GM12891 (cell line): ENCODE results near the gene POFUT2.

Experiments used
- DNase-seq: peaks from one replicate; pipeline ENCODE4 v3.0.0; 2011; ENCODE audit warnings: low spot score; ENCODE audit not compliant: insufficient read length
- FAIRE-seq: peaks from 2 replicates; lab custom pipeline; 2011; peaks lifted over from hg19 to GRCh38; lab: Jason Lieb, UNC
- PAX5 ChIP-seq: IDR thresholded peaks from 2 replicates; pipeline ENCODE4 v1.6.1; 2011; ENCODE audit warnings: low read length, moderate library complexity, mild to moderate bottlenecking; ENCODE audit not compliant: insufficient read depth, severe bottlenecking
- POLR2A ChIP-seq: IDR thresholded peaks from 2 replicates; pipeline ENCODE4 v1.6.1; 2011; ENCODE audit warnings: low read depth, low read length, control low read depth
- POLR2AphosphoS5 ChIP-seq: IDR thresholded peaks from 2 replicates; pipeline ENCODE4 v1.6.1; 2011; ENCODE audit warnings: low read depth, low read length, control low read depth
- POU2F2 ChIP-seq: IDR thresholded peaks from 2 replicates; pipeline ENCODE4 v1.6.1; 2011; ENCODE audit warnings: low read depth, mild to moderate bottlenecking, control low read depth, low read length, moderate library complexity
- SPI1 ChIP-seq: IDR thresholded peaks from 2 replicates; pipeline ENCODE4 v1.6.1; 2011; ENCODE audit warnings: low read depth, low read length, control low read depth
- TAF1 ChIP-seq: IDR thresholded peaks from 2 replicates; pipeline ENCODE4 v1.6.1; 2011; ENCODE audit warnings: low read depth, low read length, control low read depth

POFUT2 gene

DNA sequence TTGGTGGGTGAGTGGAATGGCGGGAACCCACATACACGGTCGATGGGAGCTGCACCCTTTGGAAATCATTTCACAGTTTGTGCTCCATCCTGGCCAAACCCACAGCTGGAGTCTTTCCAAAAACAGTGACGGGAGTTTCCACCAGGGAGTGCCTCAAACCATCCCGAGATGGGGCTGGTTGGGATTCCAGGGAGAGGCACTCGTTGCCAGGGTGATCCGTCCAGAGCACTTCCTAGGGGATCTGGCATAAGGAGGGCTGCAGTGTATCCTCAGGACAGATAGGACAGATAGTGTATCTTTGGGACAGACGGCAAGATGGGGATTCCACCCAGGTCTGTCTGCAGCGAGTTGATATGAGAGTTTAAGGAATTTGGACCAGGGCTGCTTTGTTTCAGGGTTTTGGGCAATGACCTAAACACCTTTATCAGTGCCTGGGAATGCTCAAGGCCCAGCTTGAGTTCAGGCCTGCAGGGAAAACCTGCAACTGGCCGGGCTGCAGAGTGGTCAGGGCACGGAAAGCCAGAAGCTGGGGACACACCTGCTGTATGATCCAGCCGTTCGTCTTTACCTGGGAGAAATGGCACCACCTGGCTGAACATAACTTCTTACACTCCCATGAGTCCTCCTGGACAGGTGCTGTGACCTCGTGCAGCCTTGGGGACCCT lies 3.4 kb upstream of the POFUT2 start:
- FAIRE-seq, result no peak
- DNase-seq, result no peak
- no peak for TF ChIP-seq POLR2A
- no peak for TF ChIP-seq POU2F2
- no peak for TF ChIP-seq POLR2AphosphoS5
- no peak for TF ChIP-seq PAX5
- no peak for TF ChIP-seq TAF1
- no peak for TF ChIP-seq SPI1

- no peak for FAIRE-seq
- TF ChIP-seq TAF1 (no peak), POLR2A (no peak), PAX5 (no peak), POLR2AphosphoS5 (no peak), POU2F2 (no peak), SPI1 (no peak)
- no peak for DNase-seq
Measured at GRCh38 chr21:45289655-45290515, 2.2 kb upstream of the POFUT2 start.

- no peak for FAIRE-seq
- no peak for TF ChIP-seq TAF1
- no peak for TF ChIP-seq POU2F2
- TF ChIP-seq SPI1, result no peak
- TF ChIP-seq POLR2AphosphoS5, result no peak
- no peak for TF ChIP-seq PAX5
- no peak for TF ChIP-seq POLR2A
- DNase-seq, result no peak
Measured at GRCh38 chr21:45289134-45289533, 1.4 kb upstream of the POFUT2 start.

- FAIRE-seq, result no peak
Measured at GRCh38 chr21:45288441-45288841, 746 bp upstream of the POFUT2 start.

GRCh38 chr21:45286671-45287437 lies 841 bp downstream of the POFUT2 start:
- no peak for TF ChIP-seq PAX5
- TF ChIP-seq POU2F2, result no peak
- no peak for TF ChIP-seq SPI1
- no peak for TF ChIP-seq POLR2AphosphoS5
- TF ChIP-seq POLR2A, result no peak
- DNase-seq (no peak), FAIRE-seq (no peak)

More at GRCh38 chr21:45288441-45288841, 746 bp upstream of the POFUT2 start:
- DNase-seq, result no peak
- no peak for TF ChIP-seq POLR2A
- TF ChIP-seq SPI1, result no peak
- no peak for TF ChIP-seq TAF1
- no peak for TF ChIP-seq PAX5
- no peak for TF ChIP-seq POU2F2
- no peak for TF ChIP-seq POLR2AphosphoS5

GRCh38 chr21:45285266-45285931 lies 2.3 kb downstream of the POFUT2 start:
- DNase-seq (no peak), FAIRE-seq (no peak)
- TF ChIP-seq POLR2AphosphoS5, result no peak
- TF ChIP-seq POU2F2, result no peak
- no peak for TF ChIP-seq PAX5
- no peak for TF ChIP-seq POLR2A
- no peak for TF ChIP-seq SPI1
- no peak for TF ChIP-seq TAF1

DNA sequence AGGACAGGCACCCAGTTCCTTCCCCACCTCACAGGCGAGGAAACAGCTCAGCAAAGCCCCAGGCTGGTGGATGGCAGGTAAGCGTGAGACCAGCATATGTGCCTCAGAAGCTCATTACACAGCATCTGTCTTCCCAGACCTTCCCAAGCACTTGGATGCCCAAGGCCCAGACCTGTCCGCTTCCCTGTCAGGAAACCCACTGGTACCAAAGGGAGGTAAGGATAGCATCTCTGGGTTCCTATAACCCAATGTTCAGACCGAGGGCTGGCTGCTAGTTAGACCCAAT lies 3.3 kb downstream of the POFUT2 start:
- no peak for DNase-seq
- FAIRE-seq, result no peak
- TF ChIP-seq TAF1 (no peak), POLR2A (no peak), POLR2AphosphoS5 (no peak), SPI1 (no peak), PAX5 (no peak)

GRCh38 chr21:45283611-45284455 lies 3.9 kb downstream of the POFUT2 start:
- TF ChIP-seq SPI1 (no peak), POLR2A (no peak), POU2F2 (no peak), POLR2AphosphoS5 (no peak), TAF1 (no peak), PAX5 (no peak)
- DNase-seq (no peak), FAIRE-seq (no peak)
